GM19099 (cell line): ENCODE measurements around the gene CDH23.

Experiments used
- POLR2A ChIP-seq: IDR thresholded peaks from 3 replicates; pipeline ENCODE4 v1.6.1; 2011; ENCODE audit warnings: low read depth; ENCODE audit not compliant: insufficient read length; ENCODE audit errors: extremely low read depth

Gene CDH23

DNA sequence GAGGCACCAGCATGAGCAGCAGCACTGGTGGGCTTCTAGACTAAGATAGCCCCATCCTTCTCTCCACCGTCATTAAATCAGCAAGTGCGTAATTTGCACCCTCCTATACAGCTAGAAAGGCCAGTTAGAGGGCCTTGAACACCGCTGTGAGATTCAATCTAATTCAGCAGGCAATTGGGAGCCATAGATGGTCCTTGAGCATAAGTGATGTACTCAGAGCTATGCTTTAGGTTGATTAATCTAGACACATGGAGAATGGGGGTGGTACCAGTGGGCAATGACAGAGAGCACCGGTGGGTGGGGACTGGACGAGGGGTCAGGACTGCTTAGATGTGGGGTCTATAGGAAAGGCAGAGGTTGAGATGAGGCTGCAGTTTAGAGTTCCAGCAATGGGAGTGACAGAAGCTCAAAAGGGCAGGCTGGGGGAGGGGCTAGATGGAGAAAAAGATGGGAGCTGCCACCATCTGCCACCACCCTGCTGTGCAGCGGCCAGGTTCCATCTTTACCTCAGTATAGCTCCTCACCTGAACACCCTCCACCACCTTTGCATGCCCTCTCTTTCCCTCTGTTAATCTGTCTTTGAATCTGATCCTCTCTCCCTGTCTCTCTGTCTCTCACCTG, 235.6 kb downstream of the CDH23 start:
- no peak for TF ChIP-seq POLR2A

DNA sequence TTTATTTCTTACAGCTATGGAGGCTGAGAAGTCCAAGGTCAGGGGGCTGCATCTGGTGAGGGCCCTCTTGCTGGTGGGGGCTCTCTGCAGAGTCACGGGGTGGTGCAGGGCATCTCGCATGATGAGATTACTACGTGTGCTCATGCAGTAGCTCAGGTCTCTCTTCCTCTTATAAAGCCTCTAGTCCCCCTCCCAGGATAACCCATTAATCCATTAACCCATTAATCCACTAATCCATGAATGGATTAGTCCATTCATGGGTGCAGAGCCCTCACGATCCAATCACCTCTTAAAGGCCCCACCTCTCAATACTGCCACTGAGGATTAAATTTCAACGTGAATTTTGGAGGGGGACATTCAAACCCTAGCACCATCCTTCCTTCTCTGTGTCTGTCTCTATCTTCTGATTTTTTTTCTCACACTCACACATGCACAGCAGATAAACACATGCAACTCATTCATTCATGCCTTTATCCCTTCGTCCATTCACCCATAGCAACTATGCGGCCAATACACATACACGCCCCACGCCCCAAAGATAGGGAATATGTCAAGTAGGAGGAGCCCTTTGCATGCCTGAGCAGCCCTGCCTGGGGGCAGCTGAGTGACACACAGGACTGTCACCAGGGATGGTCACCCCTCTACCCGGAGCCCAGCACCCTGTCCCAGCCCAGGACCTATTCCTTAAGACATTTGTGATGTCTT, 236.3 kb downstream of the CDH23 start:
- no peak for TF ChIP-seq POLR2A

DNA sequence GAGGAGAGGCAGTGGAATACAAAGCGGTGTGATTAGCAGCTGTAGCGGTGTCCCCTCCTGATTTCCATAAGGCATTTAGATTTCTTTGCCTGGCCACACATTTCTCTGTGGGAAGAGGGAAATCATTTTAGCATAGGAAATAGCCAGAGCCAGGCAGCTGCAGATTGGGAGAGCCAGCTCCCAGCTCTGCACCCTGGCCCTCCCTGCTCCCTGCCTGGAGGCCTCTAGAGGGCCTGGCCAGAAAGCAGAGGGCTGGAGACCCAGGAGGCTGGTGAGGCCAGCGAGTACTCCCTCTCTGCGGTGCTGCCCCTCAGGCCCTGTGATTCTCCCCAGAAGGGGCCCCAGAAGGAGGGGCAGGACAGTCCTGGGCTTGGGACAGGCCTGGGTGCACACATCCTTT, 237.2 kb downstream of the CDH23 start:
- no peak for TF ChIP-seq POLR2A

DNA sequence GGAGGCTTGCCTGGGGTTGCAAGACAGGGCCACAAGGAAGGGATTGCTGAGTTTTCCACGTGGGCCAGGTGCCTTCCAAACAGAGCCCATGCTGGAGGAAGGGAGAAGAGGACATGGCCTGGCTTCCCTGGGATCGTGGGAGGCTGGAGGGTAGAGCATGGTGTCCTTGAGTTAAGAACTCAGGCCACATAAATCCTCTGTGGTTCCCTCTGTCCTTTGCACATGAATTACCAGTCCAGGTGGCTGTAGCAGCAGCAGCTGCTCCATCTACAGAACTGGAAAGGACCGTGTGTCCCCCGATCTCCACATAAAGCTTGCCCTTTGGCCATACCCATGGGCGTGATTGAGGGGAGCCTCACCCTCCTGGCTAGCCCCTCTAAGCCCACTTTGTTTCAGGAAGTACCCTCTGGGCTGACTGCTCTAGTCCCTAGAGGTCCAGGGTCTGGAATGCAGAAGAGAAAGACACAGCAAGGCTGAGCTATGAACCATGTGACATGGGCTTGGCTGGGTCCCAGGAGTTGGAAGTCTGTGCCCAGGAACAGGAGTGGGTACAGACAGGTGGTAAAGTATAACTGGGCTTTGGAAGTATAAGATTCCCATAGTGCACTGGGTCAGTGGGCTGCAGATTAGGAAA, 237.9 kb downstream of the CDH23 start:
- TF ChIP-seq POLR2A: no peak

DNA sequence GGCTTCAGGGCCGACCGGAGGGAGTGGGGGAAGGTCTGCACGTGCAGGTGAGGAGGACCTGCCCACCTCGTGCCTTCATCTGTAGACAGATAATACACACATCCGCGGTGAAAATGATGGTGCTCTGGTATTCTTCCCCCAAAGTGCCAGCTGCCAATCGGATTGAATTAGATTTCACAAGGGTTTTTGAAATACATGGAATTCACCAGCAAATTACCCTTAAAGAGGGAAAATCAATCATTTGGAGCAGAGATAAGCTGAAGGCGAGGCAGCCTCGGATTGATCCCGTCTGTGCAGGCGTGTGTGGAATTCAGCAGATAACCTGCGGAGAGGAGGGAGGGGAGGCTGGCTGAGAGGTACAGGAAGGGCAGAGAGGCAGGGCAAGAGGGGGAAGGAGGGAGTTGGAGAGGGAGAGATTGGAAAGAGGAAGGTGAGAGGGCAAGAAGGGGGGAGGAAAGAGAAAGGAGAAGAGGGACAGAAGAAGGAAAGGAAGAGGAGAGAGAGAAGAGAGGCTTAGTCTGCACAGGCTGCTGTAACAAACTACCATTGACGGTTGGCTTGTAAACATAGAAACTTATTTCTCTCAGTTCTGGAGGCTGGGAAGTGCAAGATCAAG, 238.6 kb downstream of the CDH23 start:
- TF ChIP-seq POLR2A: no peak

DNA sequence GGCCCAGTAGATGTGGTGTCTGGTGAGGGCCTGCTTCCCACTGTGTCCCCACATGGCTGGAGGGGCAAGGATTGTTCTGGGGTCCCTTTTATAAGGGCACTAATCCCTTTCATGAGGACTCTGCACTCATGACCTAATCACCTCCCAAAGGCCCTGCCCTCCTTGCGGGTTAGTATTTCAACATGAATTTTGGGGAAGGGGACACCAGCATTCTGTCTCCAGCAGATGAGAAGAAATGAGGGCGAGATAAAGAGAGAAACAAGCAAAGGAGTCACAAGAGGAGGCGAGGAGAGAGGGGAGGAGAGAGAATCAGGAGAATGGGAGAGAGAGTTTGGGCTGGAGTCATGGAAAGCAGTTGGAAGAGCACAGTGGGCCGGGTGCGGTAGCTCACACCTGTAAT, 239.1 kb downstream of the CDH23 start:
- no peak for TF ChIP-seq POLR2A

DNA sequence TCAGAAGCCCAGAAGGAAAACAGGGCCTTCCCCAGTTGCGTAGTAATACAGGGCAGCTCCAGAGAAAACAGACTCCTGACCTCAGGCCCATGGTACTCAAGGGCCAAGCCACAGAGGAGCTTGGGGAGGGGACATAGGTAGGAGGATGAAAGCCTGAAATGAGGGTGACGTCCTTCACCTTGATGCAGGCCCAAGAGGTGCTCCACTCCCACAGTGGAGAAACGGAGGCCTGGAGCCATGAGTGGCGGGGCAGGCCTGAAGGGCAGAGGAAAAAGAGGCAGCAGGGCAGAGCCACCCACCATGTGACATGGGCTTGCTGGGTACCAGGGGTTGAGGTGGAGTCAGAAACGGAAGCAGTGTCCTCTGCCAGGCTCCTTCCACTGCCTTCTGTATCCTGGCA, 239.9 kb downstream of the CDH23 start:
- TF ChIP-seq POLR2A: no peak

DNA sequence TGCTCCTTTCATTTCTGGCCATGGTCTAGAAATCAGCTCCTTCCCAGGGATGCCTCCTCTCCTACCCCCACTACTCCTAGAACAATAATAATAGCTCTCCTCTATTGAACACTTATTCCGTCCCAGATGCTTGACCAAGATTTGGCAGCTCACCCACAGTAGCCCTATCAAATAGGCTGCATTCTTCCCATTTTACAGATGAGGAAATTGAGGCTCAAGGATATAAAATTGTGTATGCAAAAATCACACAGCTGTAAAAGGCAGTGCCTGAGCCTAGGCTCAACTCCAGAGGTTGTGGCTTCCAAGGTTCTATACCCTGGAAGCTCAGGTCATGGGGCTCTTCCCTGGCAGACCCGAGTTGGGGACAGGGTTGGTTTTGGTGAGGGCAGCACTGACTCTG, 240.6 kb downstream of the CDH23 start:
- no peak for TF ChIP-seq POLR2A

DNA sequence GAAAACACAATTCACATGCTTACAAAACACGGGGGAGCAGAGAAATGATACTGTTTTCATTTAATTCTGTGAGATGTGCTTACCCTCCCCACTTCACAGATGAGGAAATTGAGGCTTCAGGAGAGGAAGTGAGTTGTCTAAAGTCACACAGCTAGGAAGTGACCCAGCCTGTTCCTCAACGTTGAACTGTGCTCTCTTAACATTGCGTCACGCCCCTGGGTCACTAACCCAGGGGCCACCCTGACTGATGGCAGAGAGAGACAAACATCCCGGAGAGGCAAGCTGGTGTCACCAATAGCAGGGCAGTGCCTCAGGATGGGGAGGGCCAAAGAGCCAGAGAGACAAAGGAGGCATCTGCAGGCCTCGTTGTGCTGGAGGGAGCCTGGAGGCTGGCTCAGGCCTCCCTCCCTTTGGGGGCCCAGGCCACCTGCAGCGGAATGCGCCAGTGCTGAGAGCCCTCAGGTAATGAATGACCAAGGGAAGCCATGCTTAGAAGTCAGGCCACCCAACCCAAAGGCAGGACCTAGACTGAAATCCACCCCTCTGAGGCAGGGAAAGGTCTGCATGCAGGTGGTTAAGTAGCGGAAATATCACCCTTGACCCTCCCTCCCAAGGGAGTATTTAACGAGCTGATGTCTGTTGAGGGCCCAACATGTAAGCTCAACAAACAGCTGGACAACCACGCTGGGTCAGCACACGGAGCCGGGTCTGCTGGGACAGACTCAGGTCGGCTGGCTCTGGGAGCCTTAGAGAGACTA, 241.5 kb downstream of the CDH23 start:
- TF ChIP-seq POLR2A: no peak

DNA sequence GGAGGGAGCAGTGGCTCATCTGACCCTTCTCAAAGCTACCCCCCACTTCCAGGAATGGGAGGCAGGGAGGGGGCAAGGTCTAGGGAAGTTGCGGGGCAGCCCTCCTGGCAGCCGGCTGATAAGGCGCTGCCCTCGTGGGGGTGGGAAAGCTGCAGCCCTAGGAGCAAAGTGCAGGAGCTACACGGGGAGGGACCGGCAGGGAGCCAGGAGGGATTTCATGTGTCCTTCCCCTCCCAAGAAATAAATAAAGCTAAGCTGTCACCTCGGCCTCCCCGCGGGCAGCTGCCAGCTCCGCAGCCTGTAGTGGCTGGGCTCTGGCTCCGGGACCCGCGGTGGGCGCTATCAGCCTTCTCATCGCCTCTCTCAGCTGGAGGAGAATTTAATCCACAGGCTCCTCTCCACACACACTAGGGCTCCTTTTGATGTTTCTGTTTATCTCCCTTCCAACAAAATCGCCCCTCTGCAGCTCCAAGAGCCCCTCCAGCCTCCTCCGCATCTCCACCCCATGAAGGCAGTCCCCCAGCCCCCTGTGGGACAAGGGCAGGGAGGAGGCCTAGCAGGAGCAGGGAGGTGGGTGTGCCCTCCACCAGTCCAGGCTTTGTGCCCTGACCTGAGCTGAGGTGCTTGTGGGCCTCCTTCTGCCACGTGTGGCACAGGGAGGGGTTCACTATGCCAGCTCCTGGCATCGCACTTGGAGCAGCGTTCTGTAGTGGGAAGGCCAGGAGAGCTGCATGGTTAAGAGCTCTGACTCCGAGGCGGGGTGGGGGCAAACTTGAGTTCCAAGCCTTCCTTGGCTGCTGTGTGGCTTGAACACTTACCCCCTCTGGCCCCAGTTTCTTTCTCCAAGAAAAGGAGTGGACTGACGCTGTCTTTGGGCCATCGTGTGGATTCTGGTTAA, 242.4 kb downstream of the CDH23 start:
- TF ChIP-seq POLR2A: no peak

DNA sequence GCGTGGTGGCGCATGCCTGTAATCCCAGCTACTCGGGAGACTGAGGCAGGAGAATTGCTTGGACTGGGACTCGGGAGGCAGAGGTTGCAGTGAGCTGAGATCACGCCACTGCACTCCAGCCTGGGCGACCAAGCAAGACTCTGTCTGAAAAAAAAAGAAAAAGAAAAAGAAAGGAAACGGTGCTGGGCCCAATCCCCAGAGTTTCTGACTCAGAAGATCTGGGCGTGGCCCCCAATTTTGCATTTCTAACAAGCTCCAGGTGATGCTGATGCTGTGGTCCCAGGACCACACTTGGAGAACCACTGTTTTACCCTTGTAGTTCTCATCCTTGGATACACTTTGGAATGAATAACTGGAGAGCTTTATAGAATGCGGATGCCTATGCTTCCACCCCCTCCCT, 243.9 kb downstream of the CDH23 start:
- TF ChIP-seq POLR2A: no peak

DNA sequence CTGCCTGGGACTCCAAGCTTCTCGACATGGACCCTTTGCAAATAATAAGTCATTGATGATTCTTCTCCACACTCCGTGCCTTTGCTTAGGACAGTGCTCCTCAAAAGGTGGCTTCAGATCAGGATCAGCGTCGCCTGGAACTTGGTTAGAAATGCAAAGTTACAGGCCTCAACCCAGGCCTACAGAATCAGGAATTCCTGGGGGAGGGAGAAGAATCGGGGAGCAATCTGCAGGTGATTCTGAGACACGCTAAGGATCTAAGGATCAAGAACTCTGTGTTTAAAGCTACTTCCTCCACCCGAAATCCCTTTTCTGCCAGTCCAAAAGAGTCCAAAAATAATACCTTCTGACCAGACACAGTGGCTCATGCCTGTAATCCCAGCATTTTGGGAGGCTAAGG, 244.7 kb downstream of the CDH23 start:
- TF ChIP-seq POLR2A: no peak

DNA sequence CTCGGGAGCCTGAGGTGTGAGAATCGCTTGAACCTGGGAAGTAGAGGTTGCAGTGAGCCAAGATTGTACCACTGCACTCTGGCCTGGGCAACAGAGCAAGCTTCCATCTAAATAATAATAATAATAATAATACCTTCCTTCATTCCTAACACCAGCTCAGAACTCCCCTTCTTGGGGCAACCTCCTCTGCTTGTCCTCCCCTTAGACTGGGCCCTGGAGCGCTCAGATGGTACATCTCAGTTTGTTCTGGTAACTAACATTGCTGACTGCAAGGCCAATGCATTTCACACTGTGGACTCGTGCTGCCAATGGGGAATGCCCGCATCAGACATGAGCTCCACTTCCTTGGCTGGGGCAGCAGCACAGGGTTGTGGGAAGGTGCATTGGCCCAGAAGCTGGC, 245.3 kb downstream of the CDH23 start:
- TF ChIP-seq POLR2A: no peak

DNA sequence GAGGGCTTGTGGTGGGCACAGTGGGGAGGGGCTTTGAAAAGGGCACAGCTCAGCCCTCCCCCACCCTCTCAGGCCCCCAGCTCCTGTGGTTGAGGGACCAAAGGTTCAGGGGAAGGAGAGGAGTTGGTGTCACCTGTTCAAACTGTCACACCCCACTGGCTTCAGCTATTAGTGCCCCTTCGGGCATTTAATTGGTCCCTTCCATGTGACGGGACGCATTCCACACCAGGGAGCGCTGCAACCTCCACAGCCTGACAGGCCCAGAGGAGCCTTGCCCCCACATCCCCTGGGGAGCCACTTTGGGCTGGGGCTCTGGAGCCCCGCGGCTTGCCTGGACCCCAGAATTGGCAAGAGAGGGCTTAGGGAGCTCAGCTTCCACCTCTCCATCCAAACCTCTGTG, 247.2 kb downstream of the CDH23 start:
- TF ChIP-seq POLR2A: no peak
